HG02610 (cell line): ENCODE results near the gene SPRYD3.

Source experiments
- ATAC-seq: cut with Tn5 transposase; IDR thresholded peaks from one replicate; pipeline ENCODE4 v1.9.1; 2021; ENCODE audit warnings: mild to moderate bottlenecking, moderate library complexity; ENCODE audit not compliant: unreplicated experiment

SPRYD3 gene

GRCh38 chr12:53078425-53079225, 565 bp downstream of the SPRYD3 start:
- peak; percentile 1 for ATAC-seq

GRCh38 chr12:53077030-53077429, 2.2 kb downstream of the SPRYD3 start:
- no peak for ATAC-seq

GRCh38 chr12:53076461-53076860, 2.7 kb downstream of the SPRYD3 start:
- ATAC-seq, result no peak

- ATAC-seq, result no peak
These were observed 4.2 kb downstream of the SPRYD3 start for GRCh38 chr12:53074999-53075370.

DNA sequence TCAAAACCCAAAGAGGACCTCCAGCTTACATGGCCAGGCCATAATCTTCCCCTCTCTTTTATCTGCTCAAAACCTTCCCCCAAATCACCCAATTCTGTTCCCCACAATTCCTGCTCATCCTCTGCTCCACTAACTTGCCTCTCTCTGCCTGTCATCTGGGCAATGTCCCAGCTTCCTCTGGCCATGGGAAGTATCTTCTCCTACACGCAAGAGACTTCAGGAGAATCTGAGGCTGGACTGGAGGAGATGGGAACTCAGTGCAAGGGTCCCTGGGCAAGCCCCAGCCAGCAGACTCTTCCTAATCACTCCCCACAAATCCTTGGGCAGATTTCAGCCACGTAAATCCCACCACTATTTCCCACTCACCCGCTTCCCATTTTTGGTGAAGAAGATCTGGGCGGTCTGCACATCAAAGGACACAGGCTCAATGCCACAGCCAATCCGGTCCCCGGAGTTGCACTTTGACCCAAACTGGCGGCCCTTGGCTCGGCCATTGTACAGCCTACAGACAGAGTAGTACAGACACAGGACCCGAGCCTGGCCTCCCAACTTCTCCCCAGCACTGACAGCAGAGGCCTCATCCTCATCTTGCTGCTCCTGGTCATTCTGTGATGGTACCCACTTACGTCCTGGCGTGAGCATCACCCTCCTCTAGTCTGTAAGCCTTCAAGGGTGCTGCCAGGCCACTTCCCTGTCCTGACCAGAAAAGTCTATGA, 4.7 kb downstream of the SPRYD3 start:
- no peak for ATAC-seq

DNA sequence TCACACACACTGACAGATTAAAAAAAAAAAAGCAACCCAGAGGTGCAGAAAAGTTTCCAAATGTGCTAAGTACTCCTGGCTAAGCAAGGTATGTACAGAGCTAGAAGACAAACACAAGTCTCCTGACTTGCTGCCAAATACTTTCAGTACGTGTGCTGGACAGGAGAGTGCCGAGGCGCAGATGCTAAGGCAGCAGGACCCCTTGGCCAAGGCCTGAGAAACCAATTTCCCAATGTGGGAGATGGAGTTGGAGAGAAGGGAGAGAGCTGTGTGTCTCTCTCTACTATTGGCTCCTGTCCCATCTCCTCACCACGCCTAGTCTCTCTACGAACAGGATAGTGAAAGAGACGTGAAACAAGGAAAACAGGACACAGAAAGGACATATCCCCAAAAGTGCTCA, 5.3 kb downstream of the SPRYD3 start:
- no peak for ATAC-seq

- ATAC-seq, result no peak
These were observed 7.3 kb downstream of the SPRYD3 start for GRCh38 chr12:53071591-53072551.

DNA sequence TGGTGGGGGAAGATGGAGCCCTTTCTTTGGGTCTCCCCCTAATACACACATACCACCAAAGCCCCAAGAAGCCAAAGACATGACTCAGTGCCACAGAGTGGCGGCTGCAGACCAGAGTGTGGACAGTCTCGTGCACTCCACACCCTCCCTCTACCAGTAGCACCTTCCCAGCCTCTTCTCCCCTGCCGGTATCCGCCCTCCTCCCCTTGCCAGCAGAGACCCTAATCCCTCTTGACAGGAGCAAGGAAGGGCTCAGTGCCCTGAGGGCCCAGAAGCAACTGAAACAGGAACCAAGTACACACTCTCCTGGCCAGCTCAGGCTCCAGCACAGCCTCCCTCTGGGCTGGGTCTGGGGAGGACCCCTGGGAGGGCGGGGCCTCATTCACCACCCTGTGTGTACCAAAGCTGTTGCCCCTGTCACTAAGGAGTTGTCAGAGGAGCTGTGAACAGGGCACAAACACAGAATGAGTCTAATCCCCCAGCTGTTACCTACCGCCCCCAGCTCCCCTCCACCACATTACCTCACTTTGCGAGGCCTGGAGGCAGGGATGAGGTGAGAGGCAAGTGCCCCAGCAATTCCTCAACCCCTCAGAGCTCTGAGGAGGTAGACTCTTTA, 8.2 kb downstream of the SPRYD3 start:
- ATAC-seq, result no peak

DNA sequence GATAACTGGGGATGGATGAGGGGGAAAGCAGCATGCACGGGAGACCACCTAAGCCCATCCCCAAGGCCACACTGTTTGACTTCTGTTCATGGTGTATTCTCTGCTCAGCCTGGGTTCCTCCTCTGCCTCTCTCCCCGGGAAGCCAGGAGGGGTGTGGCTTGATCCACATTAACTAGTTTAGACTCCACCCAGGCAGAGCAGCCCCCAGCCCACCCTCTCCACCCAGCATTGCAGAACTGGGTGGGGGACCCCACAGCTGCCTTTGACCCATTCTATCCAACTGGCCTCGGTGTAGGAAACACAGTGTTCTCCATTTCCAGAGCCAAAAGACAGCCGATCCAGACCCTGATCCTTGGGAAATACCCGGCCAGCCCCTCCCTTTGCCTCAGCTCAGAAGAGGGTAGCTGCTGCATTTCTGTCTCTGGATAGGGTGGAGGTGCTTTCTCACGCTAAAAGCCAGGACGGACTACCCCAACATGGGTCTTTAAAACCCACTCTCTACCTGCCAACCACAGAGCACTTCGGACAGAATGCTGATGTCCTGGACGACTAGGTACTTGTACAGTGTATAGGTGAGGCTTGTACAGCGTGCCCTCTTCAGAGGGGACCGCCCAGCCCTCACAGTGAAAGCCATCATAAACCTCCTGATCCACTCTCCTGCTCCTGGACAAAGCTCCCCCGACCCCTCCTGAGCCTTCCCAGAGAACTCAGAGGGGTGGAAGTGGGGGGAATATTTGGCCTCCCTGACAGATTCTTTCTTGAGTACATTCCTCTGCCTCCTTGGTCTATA, 9.4 kb downstream of the SPRYD3 start:
- no peak for ATAC-seq

DNA sequence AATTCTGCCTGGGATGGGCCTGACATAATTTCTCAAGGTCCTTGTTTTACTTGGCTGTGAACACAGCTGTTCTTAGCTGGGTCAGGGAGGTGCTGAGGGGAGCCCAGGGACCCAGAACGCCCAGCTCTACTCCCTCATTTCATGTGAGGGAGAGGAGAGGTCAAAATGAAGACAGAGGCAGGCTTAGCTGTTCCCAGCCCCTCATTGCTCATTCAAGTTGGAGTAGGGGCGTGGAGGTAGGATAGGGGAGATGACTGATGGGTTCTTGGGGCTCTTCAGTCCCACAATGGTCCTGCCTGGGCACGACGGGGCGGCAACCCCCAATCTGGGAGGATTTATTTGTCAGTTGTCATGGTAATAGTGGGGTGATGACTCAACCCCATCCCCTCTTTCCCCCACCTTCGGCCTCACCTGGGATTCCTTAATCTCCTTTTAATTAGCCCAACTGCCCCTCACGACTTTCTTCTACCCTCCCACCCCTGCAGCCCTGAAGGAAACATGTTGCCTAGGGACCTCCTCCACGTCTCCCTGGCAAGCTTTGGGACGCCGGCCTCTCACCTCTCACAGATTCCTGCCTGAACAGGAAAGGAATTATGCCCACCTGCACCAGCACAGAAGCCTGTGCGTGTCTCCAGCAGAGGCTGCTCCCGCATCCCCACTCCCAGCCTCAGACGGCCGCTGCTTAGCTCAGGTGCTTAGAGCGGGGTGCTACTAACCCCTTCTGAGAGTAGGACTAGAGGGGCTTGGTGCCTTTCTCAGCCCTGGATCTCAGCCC, 10.2 kb downstream of the SPRYD3 start:
- no peak for ATAC-seq

DNA sequence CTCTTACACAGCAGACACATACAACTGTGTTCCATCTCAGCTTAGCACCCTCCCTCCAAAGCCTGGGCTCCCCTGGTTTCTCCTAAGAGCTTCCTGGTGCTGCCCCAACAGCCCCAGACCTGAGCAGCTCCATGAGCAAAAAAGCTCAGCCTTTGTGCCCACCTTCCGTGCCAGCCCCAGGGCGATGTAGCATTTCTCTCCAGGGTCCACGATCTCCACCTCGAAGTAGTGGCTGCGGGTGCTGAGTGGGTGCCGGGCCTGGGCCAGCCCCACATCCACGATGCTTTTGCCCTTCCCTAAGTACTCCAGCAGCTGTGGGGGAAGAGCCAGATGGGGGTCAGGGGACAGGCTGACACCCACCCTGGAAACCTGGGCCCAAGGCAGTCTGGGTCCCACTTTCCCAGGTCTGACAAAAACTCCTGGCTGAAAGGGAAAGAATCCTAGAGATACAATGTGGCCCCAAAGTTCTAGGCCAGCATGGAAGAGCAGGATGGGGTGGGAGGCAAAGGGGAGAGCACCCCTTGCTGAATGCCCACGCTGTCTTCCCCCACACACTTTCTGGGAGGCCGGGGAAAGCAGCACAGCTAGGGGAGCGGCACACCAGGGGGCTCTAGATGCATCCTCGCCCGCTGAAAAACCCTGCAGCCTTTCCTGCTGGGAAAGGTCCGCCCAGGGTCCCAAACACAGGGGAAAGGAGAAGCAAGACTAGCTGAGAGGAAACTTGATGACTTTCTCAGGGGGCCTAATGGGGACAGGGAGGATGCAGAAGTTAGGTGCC, 11.0 kb downstream of the SPRYD3 start:
- no peak for ATAC-seq

DNA sequence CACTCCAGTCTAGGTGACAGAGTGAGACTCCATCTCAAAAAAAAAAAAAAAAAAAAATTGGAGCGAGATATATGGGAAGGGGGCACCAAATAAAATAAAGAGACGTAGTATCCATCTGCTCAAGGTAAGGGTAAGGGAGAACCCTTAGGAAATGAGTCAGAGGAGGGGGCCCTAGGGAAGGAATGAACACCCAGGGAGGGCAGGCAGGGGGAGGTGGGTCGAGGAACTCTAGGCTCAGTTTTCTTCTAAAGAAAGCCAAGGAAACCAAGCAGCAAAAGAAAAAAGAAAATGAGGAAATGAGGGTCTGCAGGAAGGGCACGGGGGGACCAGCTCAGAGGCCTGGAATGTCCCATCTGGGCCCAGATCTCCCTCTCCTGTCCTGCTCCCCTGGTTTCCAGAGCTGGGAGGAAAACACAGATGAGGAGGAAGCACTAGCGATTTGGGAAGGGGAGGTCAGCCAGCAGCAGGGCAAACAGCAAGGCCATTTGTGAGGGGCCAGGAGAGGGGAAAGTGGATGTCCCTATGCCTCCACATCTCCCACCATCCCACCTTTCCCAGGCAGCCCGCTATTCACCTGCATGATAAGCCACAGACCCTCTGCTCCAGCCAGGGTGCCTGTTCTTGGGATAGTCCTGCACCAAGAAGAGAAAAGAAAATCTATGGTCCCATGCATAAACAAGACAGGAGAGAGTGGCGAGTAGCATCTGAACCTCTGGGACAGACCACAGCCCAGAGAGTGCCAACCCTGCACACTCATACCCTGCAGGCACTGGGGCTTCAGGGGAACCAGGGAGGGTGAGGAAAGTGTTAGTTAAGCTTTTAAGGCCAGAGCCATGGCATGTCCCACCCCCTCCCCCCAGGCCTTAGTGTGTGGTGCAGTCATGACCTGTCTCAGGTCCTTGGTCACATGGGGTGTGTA, 11.9 kb downstream of the SPRYD3 start:
- ATAC-seq, result no peak

DNA sequence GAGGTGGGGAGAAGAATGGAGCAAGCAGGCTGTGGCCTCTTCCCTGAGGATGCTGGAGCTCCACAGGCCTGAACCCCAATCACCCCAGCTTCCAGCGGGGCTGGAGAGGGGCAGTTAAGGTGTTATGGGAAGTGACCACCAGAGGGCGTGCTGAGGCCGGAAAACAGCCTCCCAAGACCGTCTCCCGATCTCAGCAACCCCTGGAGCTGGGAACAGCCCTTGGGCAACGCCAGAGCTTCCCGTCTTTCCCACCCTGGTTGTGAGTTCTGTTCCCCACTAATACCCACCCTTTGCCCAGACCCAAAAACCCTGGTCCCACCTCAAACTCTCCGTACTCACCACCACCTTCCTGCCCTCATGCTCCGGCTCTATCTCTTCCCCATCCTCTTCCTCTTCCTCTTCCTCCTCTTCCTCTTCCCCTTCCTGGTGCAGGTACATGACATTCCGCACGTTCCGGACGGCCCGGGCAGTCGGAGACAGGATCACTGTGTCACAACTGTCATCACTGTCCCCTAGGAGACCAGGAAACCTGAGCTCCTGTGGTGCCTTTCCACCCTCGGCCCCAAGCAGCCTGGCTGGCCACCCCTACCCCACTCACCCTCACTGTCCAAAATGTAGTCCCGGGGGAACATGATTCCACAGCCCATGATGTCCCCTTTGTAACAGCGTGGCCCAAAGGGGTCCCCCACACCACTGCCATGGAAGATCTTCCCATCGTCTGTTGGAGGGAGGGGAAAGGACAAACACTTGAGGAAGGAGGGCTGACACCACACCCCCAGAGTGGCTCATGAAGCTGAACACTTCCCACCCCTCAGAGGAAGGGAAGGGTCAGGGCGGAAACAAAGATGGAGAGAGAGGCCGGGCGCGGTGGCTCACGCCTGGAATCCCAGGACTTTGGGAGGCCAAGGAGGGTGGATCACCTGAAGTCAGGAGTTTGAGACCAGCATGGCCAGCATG, 12.9 kb downstream of the SPRYD3 start:
- no peak for ATAC-seq

DNA sequence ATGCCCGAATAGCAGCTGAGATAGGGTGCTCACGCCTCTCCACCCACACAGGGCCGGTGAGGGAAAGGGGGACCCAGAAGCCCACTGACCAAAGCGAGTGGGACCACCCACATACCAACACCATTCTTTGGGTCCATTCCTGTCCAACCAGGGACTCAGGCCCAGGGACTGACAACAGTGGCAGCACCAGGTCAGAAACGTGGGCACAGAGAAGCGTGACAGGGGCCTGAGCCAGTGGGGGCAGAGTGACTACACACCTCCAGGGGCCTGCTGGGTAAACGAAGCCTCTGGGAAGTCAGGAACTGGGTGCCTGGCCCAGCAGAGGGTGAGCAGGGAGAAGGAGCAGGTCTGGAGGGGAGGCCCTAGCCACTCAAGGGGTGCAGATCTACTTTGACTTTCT, 13.7 kb downstream of the SPRYD3 start:
- no peak for ATAC-seq

- no peak for ATAC-seq
These were observed 14.4 kb downstream of the SPRYD3 start for GRCh38 chr12:53064613-53065436.
